GM10847 (cell line): ENCODE results near the gene SH3GL1.
A peak's percentile ranks its signal among the peaks of the same experiment; 100 is the strongest.

Experiments used
- POLR2A ChIP-seq: IDR thresholded peaks from 2 replicates; pipeline ENCODE4 v1.6.1; 2011; ENCODE audit not compliant: insufficient read length; ENCODE audit errors: extremely low read depth

SH3GL1 gene

GRCh38 chr19:4334929-4335570 lies 65.3 kb downstream of the SH3GL1 start:
- no peak for TF ChIP-seq POLR2A

- no peak for TF ChIP-seq POLR2A
These were observed 70.5 kb downstream of the SH3GL1 start for GRCh38 chr19:4329858-4330257.

GRCh38 chr19:4328243-4328990 lies 71.9 kb downstream of the SH3GL1 start:
- peak; percentile 73 for TF ChIP-seq POLR2A

- no peak for TF ChIP-seq POLR2A
These were observed 72.5 kb downstream of the SH3GL1 start for GRCh38 chr19:4327877-4328242.

- TF ChIP-seq POLR2A: no peak
These were observed 73.0 kb downstream of the SH3GL1 start for GRCh38 chr19:4327252-4327876.

GRCh38 chr19:4326837-4327251 lies 73.5 kb downstream of the SH3GL1 start:
- TF ChIP-seq POLR2A: no peak

GRCh38 chr19:4326215-4326836 lies 74.0 kb downstream of the SH3GL1 start:
- no peak for TF ChIP-seq POLR2A

- no peak for TF ChIP-seq POLR2A
These were observed 76.1 kb downstream of the SH3GL1 start for GRCh38 chr19:4324228-4324627.

GRCh38 chr19:4323692-4324091 lies 76.7 kb downstream of the SH3GL1 start:
- TF ChIP-seq POLR2A: no peak

- TF ChIP-seq POLR2A: no peak
These were observed 77.2 kb downstream of the SH3GL1 start for GRCh38 chr19:4322942-4323665.

- TF ChIP-seq POLR2A: no peak
These were observed 79.9 kb downstream of the SH3GL1 start for GRCh38 chr19:4320419-4320818.

GRCh38 chr19:4319067-4319718 lies 81.2 kb downstream of the SH3GL1 start:
- no peak for TF ChIP-seq POLR2A

GRCh38 chr19:4318460-4318859 lies 81.9 kb downstream of the SH3GL1 start:
- TF ChIP-seq POLR2A: no peak

GRCh38 chr19:4316956-4317355 lies 83.4 kb downstream of the SH3GL1 start:
- TF ChIP-seq POLR2A: no peak
